AG04449 (cell line): ENCODE results near the gene RNPS1.

ENCODE experiments used
- CTCF ChIA-PET: fragments of 350-600 bp; formaldehyde crosslinking; extraction: SDS; loops from one replicate; lab custom pipeline; 2021; ENCODE audit warnings: antibody characterized with exemption; lab: Yijun Ruan, JAX
- POLR2A ChIA-PET: fragments of 400-600, 350-600 bp; formaldehyde crosslinking; extraction: SDS; loops from one replicate; lab custom pipeline; 2020; ENCODE audit warnings: antibody characterized with exemption, inconsistent platforms; lab: Yijun Ruan, JAX
- DNase-seq: peaks from one replicate; pipeline ENCODE4 v3.0.0-alpha.2; 2010; ENCODE audit warnings: low read depth, low spot score
- H3K4me3 ChIP-seq: 2 replicates; pipeline ENCODE4 v1.5.1; 2011; ENCODE audit warnings: low read depth, mild to moderate bottlenecking, control low read depth, low read length
- CTCF ChIP-seq: IDR thresholded peaks from one replicate; pipeline ENCODE4 v1.5.1; 2011; ENCODE audit warnings: mild to moderate bottlenecking, moderate library complexity, low read length, control low read depth, inconsistent platforms; ENCODE audit not compliant: insufficient read depth; ENCODE audit errors: missing control alignments

Gene RNPS1

GRCh38 chr16:2278956-2279800 is 11.3 kb upstream of the RNPS1 start:
- TF ChIP-seq CTCF = no peak
- POLR2A ChIA-PET = interaction anchor here (1.1 kb wide), 1 partner anchor 15 kb away, joined by 3 read pairs; no protein-coding TSS in a partner anchor
- H3K4me3 ChIP-seq = no peak overlapping the region
- DNase-seq = no peak
- CTCF ChIA-PET = no interaction called here

- POLR2A ChIA-PET = interaction anchor here (1.1 kb wide), 1 partner anchor 15 kb away, joined by 3 read pairs; no protein-coding TSS in a partner anchor
- CTCF ChIA-PET = no interaction called here
- H3K4me3 ChIP-seq = no peak overlapping the region
- TF ChIP-seq CTCF = no peak
- DNase-seq = no peak
These were observed 10.3 kb upstream of the RNPS1 start for GRCh38 chr16:2278272-2278608.

GRCh38 chr16:2277466-2278271 is 9.7 kb upstream of the RNPS1 start:
- DNase-seq = no peak
- no peak for TF ChIP-seq CTCF
- no peak overlapping the region for H3K4me3 ChIP-seq
- ChIA-PET POLR2A (no interaction called here), CTCF (no interaction called here)

- TF ChIP-seq CTCF = no peak
- H3K4me3 ChIP-seq = no peak overlapping the region
- CTCF ChIA-PET = interaction anchor here (0.6 kb wide), 1 partner anchor 222 kb away, joined by 3 read pairs; no protein-coding TSS in a partner anchor
- DNase-seq = no peak
- POLR2A ChIA-PET = interaction anchor here (0.6 kb wide), 1 partner anchor 221 kb away, joined by 3 read pairs; no protein-coding TSS in a partner anchor
These were observed 8.7 kb upstream of the RNPS1 start for GRCh38 chr16:2276368-2277195.

- CTCF ChIA-PET = interaction anchor here (0.6 to 1.0 kb wide), 2 partner anchors 64 to 223 kb away, joined by 3 read pairs; partner anchors contain the start of gene ABCA3
- no peak for DNase-seq
- POLR2A ChIA-PET = interaction anchor here (0.6 kb wide), 1 partner anchor 222 kb away, joined by 3 read pairs; no protein-coding TSS in a partner anchor
- TF ChIP-seq CTCF = no peak
- no peak overlapping the region for H3K4me3 ChIP-seq
These were observed 7.8 kb upstream of the RNPS1 start for GRCh38 chr16:2275476-2276367.
